ENCODE measurements around the gene KCNQ5.

KCNQ5 gene

DNA sequence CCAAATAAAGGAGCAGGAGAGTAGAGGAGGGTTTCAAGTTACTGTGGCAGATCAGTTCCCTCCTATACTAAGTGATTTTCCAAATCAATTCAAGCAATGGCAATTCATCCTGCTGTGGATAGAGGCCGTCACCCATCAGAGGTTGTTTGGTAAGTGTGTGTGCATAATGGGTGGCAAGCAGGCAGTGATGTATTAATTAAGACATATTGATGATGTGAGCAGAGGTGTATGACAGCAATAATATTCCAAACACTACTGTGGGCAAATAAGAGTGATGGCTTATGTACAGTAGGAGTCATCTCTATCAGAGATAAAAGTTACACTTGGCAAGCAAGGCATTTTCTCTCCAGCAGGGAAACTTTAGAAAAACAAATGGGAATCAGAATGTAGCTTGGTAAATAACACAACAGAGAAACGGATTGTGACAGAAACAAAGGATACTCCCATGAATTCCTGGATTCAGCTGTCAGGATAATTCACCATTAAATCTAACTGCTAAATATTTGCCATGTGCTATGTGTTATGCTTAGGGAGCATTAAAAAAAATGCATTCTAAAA lies 407.1 kb downstream of the KCNQ5 start:
- DNase-seq (ENCODE audit: low read depth) = no peak
- no peak overlapping the region for H3K4me3 ChIP-seq (ENCODE audit: control insufficient read depth, low read depth, low read length)

DNA sequence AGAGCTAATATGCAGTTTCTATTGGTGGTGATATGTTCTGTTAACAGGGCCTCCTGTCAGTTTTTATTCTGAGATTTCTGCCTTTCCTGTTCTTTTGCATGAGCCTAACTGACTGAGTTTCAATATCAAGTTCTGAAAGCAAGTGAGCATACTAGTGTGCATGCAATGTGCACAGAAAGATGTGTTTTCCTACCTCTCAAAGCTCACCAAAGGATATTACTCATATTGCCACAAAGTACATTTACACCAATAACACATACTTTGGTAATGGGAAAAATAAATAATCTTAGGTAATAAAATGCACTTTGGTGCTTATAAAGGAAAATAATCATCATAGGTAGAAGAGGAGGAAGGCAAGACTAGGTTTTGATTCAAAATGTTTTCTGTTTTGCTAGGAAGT lies 408.4 kb downstream of the KCNQ5 start:
- TF ChIP-seq, protein P1, sequence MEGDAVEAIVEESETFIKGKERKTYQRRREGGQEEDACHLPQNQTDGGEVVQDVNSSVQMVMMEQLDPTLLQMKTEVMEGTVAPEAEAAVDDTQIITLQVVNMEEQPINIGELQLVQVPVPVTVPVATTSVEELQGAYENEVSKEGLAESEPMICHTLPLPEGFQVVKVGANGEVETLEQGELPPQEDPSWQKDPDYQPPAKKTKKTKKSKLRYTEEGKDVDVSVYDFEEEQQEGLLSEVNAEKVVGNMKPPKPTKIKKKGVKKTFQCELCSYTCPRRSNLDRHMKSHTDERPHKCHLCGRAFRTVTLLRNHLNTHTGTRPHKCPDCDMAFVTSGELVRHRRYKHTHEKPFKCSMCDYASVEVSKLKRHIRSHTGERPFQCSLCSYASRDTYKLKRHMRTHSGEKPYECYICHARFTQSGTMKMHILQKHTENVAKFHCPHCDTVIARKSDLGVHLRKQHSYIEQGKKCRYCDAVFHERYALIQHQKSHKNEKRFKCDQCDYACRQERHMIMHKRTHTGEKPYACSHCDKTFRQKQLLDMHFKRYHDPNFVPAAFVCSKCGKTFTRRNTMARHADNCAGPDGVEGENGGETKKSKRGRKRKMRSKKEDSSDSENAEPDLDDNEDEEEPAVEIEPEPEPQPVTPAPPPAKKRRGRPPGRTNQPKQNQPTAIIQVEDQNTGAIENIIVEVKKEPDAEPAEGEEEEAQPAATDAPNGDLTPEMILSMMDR (IDR thresholded peaks at IDR 0.05; ENCODE audit: control insufficient read depth, insufficient read depth, low read depth, low read length, missing control alignments) = no peak
- no peak overlapping the region for H3K4me3 ChIP-seq (ENCODE audit: control insufficient read depth, low read depth, low read length)
- DNase-seq (ENCODE audit: low read depth) = no peak

More for the DNA sequence above, 407.1 kb downstream of the KCNQ5 start:
- TF ChIP-seq, protein P1 (IDR thresholded peaks at IDR 0.05; ENCODE audit: control insufficient read depth, insufficient read depth, low read depth, low read length, missing control alignments) = no peak

DNA sequence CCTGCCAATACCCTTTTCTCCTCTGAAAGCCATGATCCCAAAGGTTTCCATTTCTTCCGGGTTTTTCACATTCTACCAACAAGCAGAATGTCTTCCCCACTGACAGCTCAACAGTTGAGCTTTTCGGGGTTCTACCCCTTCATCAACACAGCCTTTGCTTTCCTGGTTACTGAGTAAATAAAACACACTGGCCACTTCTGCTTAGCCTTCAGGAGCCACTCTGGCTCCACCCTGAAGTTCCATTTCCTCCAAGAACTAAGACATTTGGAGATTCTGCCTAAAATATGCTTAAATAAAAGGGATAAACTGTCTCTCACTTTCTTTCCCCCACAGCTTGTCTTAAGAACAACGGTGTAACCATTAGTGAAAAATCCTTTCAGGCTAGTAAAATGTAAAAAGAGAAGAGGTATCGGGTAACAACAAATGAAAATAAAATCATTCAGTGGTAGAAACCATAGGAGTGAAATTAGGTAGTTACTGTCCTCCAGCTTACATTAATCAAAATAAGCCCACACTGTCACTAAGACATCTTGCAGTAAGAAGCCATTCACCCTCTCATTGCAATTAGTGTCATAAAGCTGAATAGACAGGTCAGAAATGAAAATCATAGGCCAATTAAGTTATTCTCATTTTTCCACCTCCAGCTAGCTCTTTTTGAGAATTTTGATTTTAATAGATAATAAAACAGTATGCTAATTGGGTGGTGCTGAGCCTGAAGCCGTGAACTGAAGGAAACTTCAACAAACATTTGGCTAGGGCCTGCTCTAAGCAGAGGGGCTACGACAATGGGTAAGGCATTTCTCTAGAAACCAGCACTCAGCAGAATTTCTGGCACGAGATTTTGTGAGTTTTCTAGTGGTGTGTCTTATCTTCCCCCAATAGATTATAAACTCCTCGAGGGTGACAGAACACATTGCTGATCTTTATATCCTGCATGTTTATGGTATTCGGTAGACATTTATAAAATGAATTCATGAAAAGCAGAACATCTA lies 409.2 kb downstream of the KCNQ5 start:
- DNase-seq (ENCODE audit: low read depth) = no peak
- TF ChIP-seq, protein P1 (IDR thresholded peaks at IDR 0.05; ENCODE audit: control insufficient read depth, insufficient read depth, low read depth, low read length, missing control alignments) = no peak
- no peak overlapping the region for H3K4me3 ChIP-seq (ENCODE audit: control insufficient read depth, low read depth, low read length)

DNA sequence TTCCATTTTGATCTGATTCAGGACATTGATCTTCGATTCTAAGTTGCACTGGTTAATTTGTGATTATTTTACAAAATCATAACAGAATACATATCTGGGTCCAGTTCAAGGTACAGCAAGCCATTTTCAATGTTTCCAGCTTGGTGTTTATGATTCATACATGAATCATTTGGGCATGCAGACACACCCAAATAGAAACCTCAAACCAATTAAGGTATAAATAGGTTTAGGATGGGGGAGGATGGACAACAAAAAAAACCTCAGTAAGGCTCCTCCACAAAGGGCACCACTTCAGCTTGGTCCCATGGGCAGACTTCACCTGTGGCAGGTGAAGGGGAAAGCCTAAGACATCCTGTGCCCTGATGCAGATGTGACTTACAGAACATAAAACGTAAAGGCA lies 410.7 kb downstream of the KCNQ5 start:
- no peak for DNase-seq (ENCODE audit: low read depth)
- TF ChIP-seq, protein P1 (IDR thresholded peaks at IDR 0.05; ENCODE audit: control insufficient read depth, insufficient read depth, low read depth, low read length, missing control alignments) = no peak
- no peak overlapping the region for H3K4me3 ChIP-seq (ENCODE audit: control insufficient read depth, low read depth, low read length)

DNA sequence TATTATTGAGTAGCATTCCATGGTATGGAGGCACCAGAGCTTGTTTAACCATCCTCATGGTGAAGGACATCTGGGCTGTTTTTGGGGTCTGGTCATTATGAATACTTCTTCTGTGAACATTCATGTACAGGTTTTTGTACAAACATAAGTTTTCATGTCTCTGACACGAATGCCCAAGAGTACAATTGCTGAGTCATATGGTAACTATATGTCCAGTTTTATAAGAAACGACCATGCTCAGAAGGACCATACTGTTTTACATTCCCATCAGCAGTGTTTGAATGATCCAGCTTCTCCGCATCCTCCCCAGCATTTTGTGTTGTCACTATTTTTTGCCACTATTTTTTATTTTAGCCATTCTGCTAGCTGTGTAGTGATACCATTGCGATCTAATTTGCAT lies 414.8 kb downstream of the KCNQ5 start:
- H3K4me3 ChIP-seq (ENCODE audit: control insufficient read depth, low read depth, low read length) = no peak overlapping the region
- TF ChIP-seq, protein P1 (IDR thresholded peaks at IDR 0.05; ENCODE audit: control insufficient read depth, insufficient read depth, low read depth, low read length, missing control alignments) = no peak
- no peak for DNase-seq (ENCODE audit: low read depth)

DNA sequence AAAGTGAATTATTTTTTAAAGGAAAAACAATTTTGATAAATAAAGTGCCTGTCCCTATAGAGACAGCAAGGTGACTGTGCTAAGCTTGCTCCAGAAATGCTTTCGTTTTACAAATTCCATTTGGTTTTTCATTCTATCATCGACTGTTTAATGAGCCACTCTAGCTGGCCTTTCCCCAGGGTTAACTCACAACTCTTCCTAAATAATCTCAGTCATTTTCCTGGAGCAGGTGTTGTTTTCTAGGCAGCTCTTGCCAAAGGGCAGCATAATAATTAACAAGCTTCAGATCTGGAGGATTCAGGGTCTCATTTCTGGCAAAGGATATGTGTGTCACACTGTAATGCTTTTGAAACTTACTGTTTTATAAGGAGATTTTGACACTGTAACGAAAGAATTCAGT lies 419.2 kb downstream of the KCNQ5 start:
- H3K4me3 ChIP-seq (ENCODE audit: control insufficient read depth, low read depth, low read length) = no peak overlapping the region
- no peak for DNase-seq (ENCODE audit: low read depth)
- TF ChIP-seq, protein P1 (IDR thresholded peaks at IDR 0.05; ENCODE audit: control insufficient read depth, insufficient read depth, low read depth, low read length, missing control alignments) = no peak
